Activated naive CD8-positive, alpha-beta T cell treated with anti-CD3 and anti-CD28 coated beads, Interleukin-2, amount 10 ng/mL, durations not matched to agents 7 days and 5 days (primary cell): ENCODE results near the gene RASD1. TPM values are rescaled to one million over a fixed set of nuclear protein-coding genes. Genes with fewer than 3 reads are reported as not detected.
"Not testable (repeated sequence)": the region's sequence is repeated elsewhere in the genome, so short reads cannot be mapped to it uniquely, and the experiment has no call there.

ENCODE experiments used
- ATAC-seq: fragments of 150-1000 bp; cut with Tn5 transposase; one replicate; pipeline ENCODE4 v1.10.0; 2021; ENCODE audit warnings: low read depth, moderate library complexity
- POLR2A ChIA-PET: fragments of 350-600 bp; sonication (Branson Sonifier 250); formaldehyde crosslinking; loops from one replicate; lab custom pipeline; 2021; ENCODE audit warnings: antibody characterized with exemption; lab: Charles Lee
- DNase-seq: peaks from one replicate; pipeline ENCODE4 v3.0.0; 2021
- H3K27ac Mint-ChIP-seq: one replicate; pipeline ENCODE4 v1.8.0; 2022; ENCODE audit warnings: mild to moderate bottlenecking, mixed read lengths
- H3K27me3 Mint-ChIP-seq: one replicate; pipeline ENCODE4 v1.8.0; 2022; ENCODE audit warnings: mild to moderate bottlenecking, moderate library complexity, mixed read lengths
- H3K36me3 Mint-ChIP-seq: one replicate; pipeline ENCODE4 v1.8.0; 2021; ENCODE audit warnings: mild to moderate bottlenecking, mixed read lengths
- H3K4me1 Mint-ChIP-seq: one replicate; pipeline ENCODE4 v1.8.0; 2021; ENCODE audit warnings: mixed read lengths
- H3K4me3 Mint-ChIP-seq: one replicate; pipeline ENCODE4 v1.8.0; 2022; ENCODE audit warnings: mild to moderate bottlenecking, moderate library complexity, mixed read lengths
- H3K9me3 Mint-ChIP-seq: one replicate; pipeline ENCODE4 v1.8.0; 2021; ENCODE audit warnings: mixed read lengths
- total RNA-seq, 2 experiments: library from RNA; stranded (reverse); gene quantifications; one replicate each; pipeline ENCODE4 v1.2.3, GENCODE V29; 2021

RASD1 gene
- total RNA-seq, 2 experiments from 2014 or later, result 1.3 to 2.3 TPM

DNA sequence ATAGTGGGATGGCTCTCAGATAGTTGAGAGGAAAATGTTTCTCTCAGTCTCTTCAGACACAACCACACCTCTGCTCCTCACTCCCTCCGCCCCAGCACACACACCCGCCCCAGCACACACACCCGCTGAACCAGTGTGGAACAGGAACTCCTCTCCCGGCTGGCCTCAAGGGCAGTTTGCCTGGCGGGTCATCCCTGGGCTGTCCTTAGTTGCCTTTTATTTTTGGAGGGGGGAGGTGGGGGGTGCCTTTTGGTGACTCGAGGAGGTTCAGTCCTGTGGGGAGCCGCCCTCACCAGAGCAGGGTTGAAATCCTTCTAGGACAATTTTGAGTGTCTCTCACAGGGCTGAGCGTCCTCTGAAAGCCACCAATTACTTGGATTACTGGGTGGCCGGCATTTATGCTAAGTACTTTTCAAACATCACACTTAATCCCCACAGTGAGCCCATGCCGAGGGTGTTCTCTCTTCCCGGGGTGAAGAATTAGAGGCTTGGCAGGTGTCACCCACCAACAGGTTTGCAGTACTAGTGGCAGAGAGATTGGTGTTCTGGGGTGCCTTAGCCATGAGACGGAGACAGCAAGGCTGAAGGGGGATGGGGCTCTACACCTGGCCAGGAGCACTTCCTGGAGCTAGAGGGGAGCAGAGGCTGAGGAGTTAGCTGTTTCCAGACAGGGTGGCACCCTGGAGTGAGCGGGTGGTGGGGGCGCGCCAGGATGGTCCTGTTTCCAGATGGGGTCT is 2.8 kb downstream of the RASD1 start:
- no peaks in the 10 kb centered on the region for H3K9me3 Mint-ChIP-seq
- H3K27ac Mint-ChIP-seq, result no peak overlapping the region
- H3K27me3 Mint-ChIP-seq, result peaks cover 21% of the 10 kb centered on the region
- peaks cover 23% of the 10 kb centered on the region for H3K4me1 Mint-ChIP-seq
- DNase-seq (peak; percentile 22), ATAC-seq (no peak)
- H3K4me3 Mint-ChIP-seq, result no peak overlapping the region
- peaks cover 23% of the 10 kb centered on the region for H3K36me3 Mint-ChIP-seq
- POLR2A ChIA-PET, result no interaction called here

DNA sequence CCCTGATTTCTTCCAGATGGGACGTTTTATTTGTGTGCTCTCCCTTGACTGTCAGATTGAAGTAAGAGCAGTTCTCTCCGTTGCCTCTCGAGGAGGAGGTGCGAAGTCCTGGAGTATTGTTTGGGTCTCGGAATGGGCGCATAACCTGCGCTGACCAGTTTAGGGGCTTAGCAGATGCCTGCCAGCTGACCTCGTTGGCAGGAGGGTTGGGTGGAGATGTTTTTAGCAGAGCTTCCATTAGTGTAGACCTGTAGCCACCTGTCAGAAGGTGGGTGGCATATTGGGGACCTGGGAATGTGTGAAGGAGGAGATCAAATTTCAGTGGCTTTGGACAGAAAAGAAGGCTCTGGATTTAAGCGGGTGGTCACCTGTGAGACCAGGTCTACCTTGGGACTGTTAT is 3.6 kb downstream of the RASD1 start:
- H3K4me3 Mint-ChIP-seq, result no peak overlapping the region
- POLR2A ChIA-PET, result no interaction called here
- H3K4me1 Mint-ChIP-seq, result peaks cover 28% of the 10 kb centered on the region
- no peak for ATAC-seq
- peak; percentile 19 for DNase-seq
- H3K36me3 Mint-ChIP-seq, result peaks cover 31% of the 10 kb centered on the region
- H3K27me3 Mint-ChIP-seq, result peaks cover 21% of the 10 kb centered on the region
- no peak overlapping the region for H3K27ac Mint-ChIP-seq
- H3K9me3 Mint-ChIP-seq, result no peaks in the 10 kb centered on the region

DNA sequence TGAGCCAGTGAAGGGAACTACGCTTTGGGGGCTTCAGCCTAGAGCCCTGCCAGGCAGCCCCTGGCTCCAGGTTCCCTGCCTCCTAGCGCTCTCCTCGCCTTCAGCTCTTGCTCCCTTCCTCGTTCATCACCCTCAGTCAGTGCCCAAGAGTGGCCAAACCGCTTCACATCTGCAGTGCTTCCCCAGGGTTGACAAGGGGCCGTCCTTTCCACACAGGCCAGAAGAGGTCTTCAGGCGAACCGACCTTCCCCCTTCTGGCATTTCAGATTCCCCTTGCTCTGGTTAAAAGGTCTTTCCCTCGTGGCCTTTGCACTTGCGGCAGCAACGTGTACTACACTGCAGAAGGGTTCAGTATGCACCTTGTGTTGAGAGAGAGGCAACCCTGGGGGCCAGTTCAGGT is 4.1 kb downstream of the RASD1 start:
- DNase-seq (peak; percentile 17), ATAC-seq (no peak)
- no peak overlapping the region for H3K4me3 Mint-ChIP-seq
- no peak overlapping the region for H3K27ac Mint-ChIP-seq
- peaks cover 18% of the 10 kb centered on the region for H3K27me3 Mint-ChIP-seq
- peaks cover 29% of the 10 kb centered on the region for H3K4me1 Mint-ChIP-seq
- peaks cover 35% of the 10 kb centered on the region for H3K36me3 Mint-ChIP-seq
- POLR2A ChIA-PET, result no interaction called here
- no peaks in the 10 kb centered on the region for H3K9me3 Mint-ChIP-seq

DNA sequence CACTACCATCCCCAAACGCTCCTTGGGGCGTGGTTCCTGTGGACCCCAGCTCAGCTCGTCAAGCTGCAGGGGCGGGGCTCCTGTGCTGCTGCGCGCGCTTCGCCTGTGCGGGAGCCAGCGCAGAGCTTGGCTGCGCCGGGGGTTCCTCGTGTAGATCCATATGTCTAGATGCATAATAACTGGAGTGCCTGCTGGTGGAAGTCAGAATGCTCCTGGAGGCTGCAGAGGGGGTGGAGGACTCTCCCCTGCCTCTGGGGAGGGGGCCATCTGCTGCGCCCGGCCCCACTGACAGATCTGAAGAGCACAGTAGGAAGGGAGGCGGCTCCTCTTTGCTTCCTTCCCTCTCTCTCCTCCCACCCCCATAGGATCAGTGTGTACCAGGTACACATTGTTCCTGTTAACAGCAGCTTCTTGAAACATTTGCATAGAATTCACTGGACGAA is 4.6 kb downstream of the RASD1 start:
- ATAC-seq (no peak), DNase-seq (peak; percentile 17)
- no peak overlapping the region for H3K27ac Mint-ChIP-seq
- peaks cover 17% of the 10 kb centered on the region for H3K27me3 Mint-ChIP-seq
- POLR2A ChIA-PET, result interaction anchor here (1.2 kb wide), 1 partner anchor 10 kb away, joined by 4 read pairs; no protein-coding TSS in a partner anchor
- H3K4me1 Mint-ChIP-seq, result peaks cover 31% of the 10 kb centered on the region
- peaks cover 38% of the 10 kb centered on the region for H3K36me3 Mint-ChIP-seq
- no peaks in the 10 kb centered on the region for H3K9me3 Mint-ChIP-seq
- no peak overlapping the region for H3K4me3 Mint-ChIP-seq

DNA sequence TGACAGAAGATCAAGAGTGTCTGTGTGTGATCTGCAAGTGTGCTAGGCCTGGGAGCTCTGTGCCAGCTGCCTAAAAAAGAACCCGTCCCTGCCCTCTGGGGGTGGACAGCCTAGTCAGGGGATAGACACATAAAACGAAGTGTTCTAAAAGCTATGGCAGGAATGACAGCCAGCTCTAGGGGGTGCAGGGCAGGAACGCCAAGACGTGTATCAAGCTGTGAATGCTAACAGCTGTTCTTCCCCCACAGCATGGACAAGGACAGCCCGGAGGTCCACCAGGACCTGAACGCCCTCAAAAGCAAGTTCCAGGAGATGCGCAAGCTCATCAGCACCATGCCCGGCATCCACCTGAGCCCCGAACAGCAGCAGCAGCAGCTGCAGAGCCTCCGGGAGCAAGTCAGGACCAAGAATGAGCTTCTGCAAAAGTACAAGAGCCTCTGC is 5.1 kb downstream of the RASD1 start:
- DNase-seq (peak; percentile 22), ATAC-seq (no peak)
- POLR2A ChIA-PET, result interaction anchor here (1.2 kb wide), 1 partner anchor 10 kb away, joined by 4 read pairs; no protein-coding TSS in a partner anchor
- Mint-ChIP-seq H3K4me1 (peaks cover 31% of the 10 kb centered on the region), H3K4me3 (no peak overlapping the region), H3K9me3 (no peaks in the 10 kb centered on the region), H3K36me3 (peaks cover 38% of the 10 kb centered on the region), H3K27me3 (peaks cover 17% of the 10 kb centered on the region), H3K27ac (no peak overlapping the region)

GRCh38 chr17:17487998-17488397 is 8.2 kb downstream of the RASD1 start:
- peak overlapping the region; percentile 64 for H3K27ac Mint-ChIP-seq
- peaks cover 43% of the 10 kb centered on the region for H3K36me3 Mint-ChIP-seq

GRCh38 chr17:17486416-17486815 is 9.8 kb downstream of the RASD1 start:
- Mint-ChIP-seq H3K27ac (peak overlapping the region; percentile 89), H3K36me3 (peaks cover 40% of the 10 kb centered on the region), H3K4me1 (peaks cover 41% of the 10 kb centered on the region)
- not testable (repeated sequence) for H3K4me3 Mint-ChIP-seq, H3K9me3 Mint-ChIP-seq, ATAC-seq, H3K27me3 Mint-ChIP-seq
- DNase-seq, result peak; percentile 26
- POLR2A ChIA-PET, result interaction anchor here (1.5 kb wide), 1 partner anchor 9 kb away, joined by 13 read pairs; the partner anchor contains the start of gene RASD1

More at GRCh38 chr17:17487998-17488397, 8.2 kb downstream of the RASD1 start:
- POLR2A ChIA-PET, result interaction anchor here (1.5 kb wide), 1 partner anchor 8 kb away, joined by 13 read pairs; the partner anchor contains the start of gene RASD1
- H3K27me3 Mint-ChIP-seq, result no peaks in the 10 kb centered on the region
- DNase-seq, result no peak
- peak overlapping the region; percentile 50 for H3K4me3 Mint-ChIP-seq
- H3K4me1 Mint-ChIP-seq, result peaks cover 31% of the 10 kb centered on the region
- H3K9me3 Mint-ChIP-seq, result no peaks in the 10 kb centered on the region
- ATAC-seq, result no peak

GRCh38 chr17:17485420-17485819 is 10.8 kb downstream of the RASD1 start:
- Mint-ChIP-seq H3K27me3 (no peaks in the 10 kb centered on the region), H3K36me3 (peaks cover 44% of the 10 kb centered on the region), H3K4me1 (peaks cover 48% of the 10 kb centered on the region), H3K4me3 (no peak overlapping the region), H3K9me3 (no peaks in the 10 kb centered on the region), H3K27ac (peak overlapping the region; percentile 47)
- no peak for ATAC-seq
- peak; percentile 21 for DNase-seq
- POLR2A ChIA-PET, result no interaction called here

DNA sequence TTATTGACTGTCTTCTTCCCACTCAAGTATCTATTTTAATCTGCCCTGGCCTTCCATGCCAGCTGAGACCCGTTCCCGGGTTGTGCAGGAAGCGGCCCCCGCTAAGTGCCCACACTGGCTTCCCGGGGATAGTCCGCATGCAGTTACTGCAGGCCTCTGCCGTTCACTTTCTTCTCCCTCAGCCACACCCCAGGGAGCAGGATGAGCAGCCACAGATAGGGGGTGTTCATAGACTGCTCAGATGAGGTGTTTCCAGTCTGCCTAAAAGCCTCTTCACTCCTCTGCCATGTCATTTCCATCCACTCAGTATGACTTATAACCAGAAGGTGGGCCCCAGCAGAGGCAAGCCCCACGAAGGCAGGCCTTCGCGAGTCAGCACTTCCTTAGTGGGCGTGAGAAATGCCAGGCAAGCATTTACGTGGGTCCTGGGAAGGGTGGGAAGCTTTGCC is 11.7 kb downstream of the RASD1 start:
- H3K4me1 Mint-ChIP-seq, result peaks cover 49% of the 10 kb centered on the region
- ATAC-seq, result peak; percentile 83
- POLR2A ChIA-PET, result no interaction called here
- no peaks in the 10 kb centered on the region for H3K9me3 Mint-ChIP-seq
- DNase-seq, result no peak
- peak overlapping the region; percentile 42 for H3K27ac Mint-ChIP-seq
- H3K27me3 Mint-ChIP-seq, result no peaks in the 10 kb centered on the region
- H3K4me3 Mint-ChIP-seq, result no peak overlapping the region
- peaks cover 40% of the 10 kb centered on the region for H3K36me3 Mint-ChIP-seq

GRCh38 chr17:17481860-17482259 is 14.3 kb downstream of the RASD1 start:
- DNase-seq, result no peak
- no peak for ATAC-seq
- Mint-ChIP-seq H3K27ac (no peak overlapping the region), H3K4me3 (no peak overlapping the region), H3K9me3 (no peaks in the 10 kb centered on the region), H3K36me3 (peaks cover 19% of the 10 kb centered on the region), H3K27me3 (no peaks in the 10 kb centered on the region), H3K4me1 (peaks cover 43% of the 10 kb centered on the region)
- POLR2A ChIA-PET, result interaction anchor here (1.7 kb wide), 1 partner anchor 9 kb away, joined by 4 read pairs; no protein-coding TSS in a partner anchor

DNA sequence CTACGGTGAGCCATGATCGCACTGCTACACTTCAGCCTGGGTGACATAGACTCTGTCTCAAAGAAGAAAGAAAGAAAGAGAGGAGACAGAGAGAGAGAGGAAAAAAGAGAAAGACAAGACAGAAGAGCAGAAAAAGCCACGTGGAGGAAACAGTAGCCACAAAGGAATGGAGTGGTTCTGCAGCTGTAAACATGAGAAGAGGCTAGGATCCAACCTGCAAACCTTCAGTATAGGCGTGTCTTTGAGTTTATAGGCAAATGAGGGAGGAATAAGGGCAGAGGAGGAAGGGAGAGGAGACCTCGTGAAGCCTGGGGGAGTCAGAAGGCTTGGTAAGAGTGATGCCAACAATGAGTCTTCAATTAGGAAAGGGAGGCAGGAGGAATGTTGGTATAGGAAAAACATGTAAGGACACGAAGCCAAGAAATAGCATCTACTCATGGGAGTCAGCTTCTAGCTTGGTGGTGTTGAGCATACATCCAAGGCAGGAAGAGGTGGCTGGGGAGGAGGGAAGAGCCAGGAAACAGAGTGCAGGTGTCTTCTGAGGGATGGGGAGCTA is 15.5 kb downstream of the RASD1 start:
- POLR2A ChIA-PET, result interaction anchor here (0.9 to 1.7 kb wide), 2 partner anchors 10 to 89 kb away, joined by 3 to 4 read pairs; no protein-coding TSS in a partner anchor
- Mint-ChIP-seq H3K9me3 (no peaks in the 10 kb centered on the region), H3K27me3 (no peaks in the 10 kb centered on the region), H3K4me1 (peaks cover 48% of the 10 kb centered on the region), H3K4me3 (peak overlapping the region; percentile 21), H3K36me3 (peaks cover 18% of the 10 kb centered on the region), H3K27ac (peak overlapping the region; percentile 1)
- ATAC-seq (no peak), DNase-seq (no peak)

DNA sequence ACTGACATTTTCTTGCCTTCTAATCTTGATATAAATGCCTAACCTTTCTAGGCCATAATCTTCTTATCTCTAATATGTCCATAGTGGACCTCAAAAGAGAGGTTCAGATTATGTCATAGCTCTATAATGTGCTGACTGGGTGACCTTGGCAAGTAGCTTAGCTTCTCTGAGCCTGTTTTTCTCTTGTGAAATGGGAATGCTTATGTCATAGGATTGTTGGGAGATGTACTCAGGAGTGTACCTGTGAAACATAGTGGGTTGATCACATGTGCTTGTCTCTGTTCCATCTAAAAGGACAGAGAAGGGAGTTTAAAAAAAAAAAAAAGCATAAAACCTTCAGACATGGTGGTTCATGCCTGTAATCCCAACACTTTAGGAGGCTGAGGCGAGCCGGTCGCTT is 17.0 kb downstream of the RASD1 start:
- H3K36me3 Mint-ChIP-seq, result peaks cover 12% of the 10 kb centered on the region
- H3K4me3 Mint-ChIP-seq, result peak overlapping the region; percentile 12
- DNase-seq (no peak), ATAC-seq (no peak)
- peaks cover 5% of the 10 kb centered on the region for H3K27me3 Mint-ChIP-seq
- H3K27ac Mint-ChIP-seq, result no peak overlapping the region
- no peaks in the 10 kb centered on the region for H3K9me3 Mint-ChIP-seq
- H3K4me1 Mint-ChIP-seq, result peaks cover 44% of the 10 kb centered on the region
- POLR2A ChIA-PET, result no interaction called here

GRCh38 chr17:17476865-17477467 is 19.2 kb downstream of the RASD1 start, which contains the start of gene MED9:
Gene MED9, plus strand, starts transcription at chr17:17477000. Its CDS starts 42 bp downstream, at chr17:17477042.
- Mint-ChIP-seq H3K27me3 (peaks cover 22% of the 10 kb centered on the region), H3K36me3 (peaks cover 7% of the 10 kb centered on the region), H3K4me1 (peaks cover 36% of the 10 kb centered on the region), H3K27ac (peak within 1 kb of the TSS; percentile 88), H3K4me3 (peak within 1 kb of the TSS; percentile 92), H3K9me3 (no peaks in the 10 kb centered on the region)
- ATAC-seq (peak; percentile 99), DNase-seq (peak; percentile 96)
- POLR2A ChIA-PET, result interaction anchor here (0.5 to 1.0 kb wide), 2 partner anchors 85 to 152 kb away, joined by 3 to 5 read pairs; no protein-coding TSS in a partner anchor
